Non-pigmented ciliary epithelial cell (primary cell): ENCODE data around the gene NR3C2.

Source experiments
- DNase-seq: peaks from one replicate; pipeline ENCODE4 v3.0.0-alpha.2; 2010; ENCODE audit warnings: low read depth

The NR3C2 gene

DNA sequence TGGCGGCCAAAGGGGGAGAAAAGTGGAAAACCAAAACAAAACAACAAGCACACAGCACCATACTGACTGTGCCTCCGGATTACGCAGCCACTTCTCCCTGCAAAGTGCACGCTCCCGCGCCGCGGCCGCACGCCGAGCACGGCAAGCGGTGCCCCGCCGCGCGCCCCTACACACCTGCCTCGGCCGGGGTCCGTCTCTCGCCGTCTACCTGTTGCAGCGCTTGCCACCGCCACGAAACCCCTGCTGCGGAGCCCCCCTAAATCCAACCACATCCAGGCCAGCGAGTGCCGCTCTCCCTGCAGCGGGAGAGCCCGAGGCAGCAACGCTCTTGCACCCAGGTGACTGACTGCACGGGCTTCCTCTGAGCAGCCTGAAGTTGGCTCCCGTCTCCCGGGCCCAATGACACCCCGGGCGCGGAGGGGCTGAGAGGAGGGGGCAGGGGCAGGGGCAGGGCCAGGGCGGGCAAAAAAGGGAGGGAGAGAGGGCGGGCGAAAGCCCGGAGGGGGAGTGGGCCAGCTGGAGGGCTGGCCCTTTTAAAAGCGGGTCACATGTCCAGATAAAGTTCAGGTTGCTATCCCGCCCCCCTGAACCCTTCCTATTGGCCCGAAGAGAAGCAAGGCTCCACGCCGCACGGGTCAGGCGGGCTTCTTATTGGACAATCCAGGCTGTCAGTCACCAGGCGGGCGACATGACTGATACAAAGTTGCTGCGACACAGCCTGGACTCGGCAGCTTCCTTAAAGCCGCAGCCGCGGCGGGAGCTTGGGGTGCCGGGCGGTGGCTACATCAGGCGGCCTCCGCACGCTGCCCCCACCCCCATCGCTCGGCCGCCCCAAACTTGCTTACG, at the start of gene NR3C2:
NR3C2 (minus strand) TSS at position 429 of the 846 bp plus-strand sequence.
- peak; percentile 92 for DNase-seq

DNA sequence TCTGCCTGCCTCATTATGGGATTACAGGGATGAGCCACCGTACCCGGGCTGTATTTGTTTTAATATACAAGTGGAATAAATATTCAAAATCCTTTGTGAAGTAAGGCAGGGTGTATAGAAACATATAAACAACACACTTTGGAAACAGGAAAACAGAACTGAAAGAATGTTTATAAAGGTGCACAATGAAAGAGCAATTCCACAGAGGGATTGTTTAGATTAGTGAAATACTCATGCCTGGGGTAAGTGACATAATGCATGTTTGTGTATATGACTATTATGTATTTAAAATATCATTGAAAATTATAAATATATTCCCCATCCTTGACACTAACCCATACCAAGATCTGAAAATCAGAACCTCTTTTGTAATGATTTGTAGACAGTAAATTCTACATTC, 45.0 kb upstream of the NR3C2 start:
- DNase-seq, result no peak

DNA sequence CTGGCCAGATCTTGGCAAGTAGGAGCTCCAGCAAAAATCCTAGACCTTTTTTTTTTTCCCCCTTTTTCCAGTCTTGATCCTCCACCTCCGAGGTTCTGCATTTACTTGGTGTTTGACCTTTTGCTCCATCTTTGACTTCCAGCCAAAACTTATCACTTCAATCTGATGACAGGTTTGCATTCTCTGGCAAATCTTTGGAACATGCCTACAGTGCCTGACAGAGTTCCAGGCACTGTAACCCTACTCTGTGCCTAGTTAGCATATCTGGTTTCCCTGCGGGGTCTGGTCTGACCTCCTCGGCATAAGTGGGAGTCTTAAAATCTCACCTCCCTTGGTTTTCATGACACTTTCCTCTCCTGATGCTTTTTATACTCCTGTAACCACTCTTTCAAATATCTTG, 39.4 kb upstream of the NR3C2 start:
- no peak for DNase-seq

DNA sequence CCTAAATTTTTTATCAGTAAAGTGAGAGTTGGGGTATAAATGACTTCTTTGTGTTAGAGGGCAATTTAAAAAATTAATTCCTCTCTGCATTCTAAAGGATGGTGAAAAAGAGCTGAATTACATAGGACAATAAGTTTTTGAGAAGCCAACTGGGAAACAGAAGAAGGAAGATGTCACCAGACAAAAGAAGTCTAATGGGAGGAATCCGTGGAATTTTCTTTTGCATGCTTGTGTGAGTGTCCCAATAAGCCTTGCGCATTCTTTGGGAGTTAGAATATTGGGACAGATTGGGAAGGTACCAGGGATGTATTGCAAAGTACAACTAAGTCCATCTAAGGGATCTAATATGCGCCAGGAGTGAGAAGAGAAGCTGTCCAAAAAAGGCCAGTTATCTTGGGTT, 35.1 kb upstream of the NR3C2 start:
- DNase-seq, result no peak

DNA sequence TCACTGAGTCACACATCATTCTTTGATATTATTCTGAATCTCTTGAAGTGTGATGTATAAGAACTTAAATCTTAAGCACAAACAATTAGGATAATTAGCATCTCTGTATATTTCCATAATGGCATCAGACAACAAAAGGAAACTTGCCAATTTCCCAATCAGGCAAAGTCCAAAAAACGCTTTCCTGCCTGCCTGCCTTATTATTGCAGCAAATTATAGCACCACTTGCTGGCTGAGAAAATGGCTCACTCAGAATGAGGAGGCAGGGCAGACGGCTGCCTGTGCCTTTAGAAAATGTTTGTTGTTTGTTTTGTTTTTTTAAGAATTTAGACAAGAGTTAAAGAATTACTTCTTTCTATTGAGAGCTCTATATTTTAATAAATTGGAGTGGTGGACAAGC, 27.7 kb upstream of the NR3C2 start:
- DNase-seq, result no peak

DNA sequence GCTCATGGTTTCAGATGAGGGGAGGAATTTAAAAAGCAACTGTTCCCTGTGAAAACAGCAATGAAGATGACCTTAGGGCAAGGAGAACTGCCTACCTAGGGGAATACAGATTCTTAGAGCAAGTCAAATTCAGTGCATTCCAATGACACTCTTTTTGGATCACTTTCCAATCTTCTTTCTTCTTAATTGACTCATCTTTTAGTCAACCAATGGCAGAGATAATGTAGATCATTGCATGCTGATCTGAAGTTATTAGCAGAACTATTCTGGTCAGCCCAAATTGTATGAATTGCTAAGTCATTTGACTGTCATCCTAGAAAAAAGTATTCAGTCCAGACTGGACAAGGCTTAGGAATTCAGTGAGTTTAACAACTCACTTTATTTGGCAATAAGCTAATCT, 12.6 kb upstream of the NR3C2 start:
- DNase-seq, result no peak

DNA sequence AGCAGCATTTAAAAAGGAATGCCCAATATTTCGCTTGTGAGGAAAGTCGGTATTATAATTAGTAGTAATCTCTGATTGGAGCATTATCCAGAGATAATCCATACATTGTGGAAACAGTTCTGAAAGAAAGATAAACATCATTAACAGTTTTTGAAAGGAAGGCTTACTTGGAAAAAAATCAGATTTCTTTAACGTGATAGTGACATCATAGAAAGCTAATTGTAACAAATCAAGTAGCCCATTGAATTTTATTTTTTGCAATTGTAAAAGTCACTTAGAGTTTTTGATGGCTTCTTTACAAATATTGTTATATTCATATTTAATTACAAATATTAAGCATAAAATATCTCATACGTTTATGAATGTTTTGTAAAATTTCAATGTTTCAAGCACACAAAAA, 11.6 kb upstream of the NR3C2 start:
- no peak for DNase-seq

DNA sequence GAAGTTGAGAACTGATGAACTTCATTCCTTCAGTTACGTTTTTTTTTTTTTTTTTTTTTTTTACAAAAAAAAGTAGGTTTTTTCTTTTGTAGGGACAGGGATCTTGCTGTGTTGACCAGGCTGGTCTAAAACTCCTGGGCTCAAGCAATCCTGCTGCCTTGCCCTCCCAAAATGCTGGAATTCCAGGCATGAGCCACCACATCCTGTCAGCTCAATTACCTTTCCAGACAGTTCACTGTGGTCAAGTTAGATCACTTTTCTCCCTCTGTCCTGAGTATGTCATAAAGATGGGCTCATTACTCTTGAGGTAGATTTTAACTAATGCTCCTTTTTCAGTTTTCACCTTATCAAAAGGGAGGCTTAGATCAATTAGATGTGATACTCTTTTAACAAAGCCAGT, 10.8 kb upstream of the NR3C2 start:
- no peak for DNase-seq

DNA sequence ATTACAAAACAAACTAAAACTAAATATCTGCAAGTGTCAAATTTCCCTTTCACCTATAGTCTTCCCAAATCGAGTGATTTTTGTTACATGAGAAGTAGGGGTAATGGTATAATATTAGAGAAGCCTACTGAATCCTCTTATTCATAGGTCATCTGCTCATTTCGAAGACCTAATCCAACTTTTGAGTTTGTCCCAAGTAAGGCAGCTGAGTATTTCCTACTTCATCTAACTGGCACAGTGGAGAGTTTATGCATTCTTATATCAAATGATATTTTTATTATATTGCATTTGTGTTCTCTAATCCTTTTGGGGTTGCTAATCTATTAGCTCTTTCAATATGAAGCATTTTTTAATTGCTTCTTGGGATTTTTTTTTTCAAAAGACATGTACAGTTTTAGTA, 7.7 kb upstream of the NR3C2 start:
- no peak for DNase-seq

DNA sequence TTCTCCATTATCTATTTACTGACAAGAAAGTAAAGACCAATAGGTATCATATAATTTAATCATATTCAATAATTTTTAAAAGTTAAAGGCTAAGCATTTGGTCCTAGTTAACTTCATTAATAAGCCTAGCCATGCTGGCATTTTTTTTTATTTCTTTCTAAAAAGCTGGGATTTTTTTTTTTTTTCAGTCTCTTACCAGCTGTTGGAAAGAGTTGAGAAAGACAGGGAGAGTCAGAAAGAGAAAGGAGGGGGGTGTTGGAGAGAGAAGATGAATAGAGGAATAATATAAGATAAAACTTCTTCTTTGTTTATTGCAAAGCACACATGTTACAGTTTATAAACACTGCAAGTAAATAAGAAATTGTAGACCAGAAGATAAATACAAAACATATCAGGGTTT, 5.9 kb upstream of the NR3C2 start:
- DNase-seq, result no peak

DNA sequence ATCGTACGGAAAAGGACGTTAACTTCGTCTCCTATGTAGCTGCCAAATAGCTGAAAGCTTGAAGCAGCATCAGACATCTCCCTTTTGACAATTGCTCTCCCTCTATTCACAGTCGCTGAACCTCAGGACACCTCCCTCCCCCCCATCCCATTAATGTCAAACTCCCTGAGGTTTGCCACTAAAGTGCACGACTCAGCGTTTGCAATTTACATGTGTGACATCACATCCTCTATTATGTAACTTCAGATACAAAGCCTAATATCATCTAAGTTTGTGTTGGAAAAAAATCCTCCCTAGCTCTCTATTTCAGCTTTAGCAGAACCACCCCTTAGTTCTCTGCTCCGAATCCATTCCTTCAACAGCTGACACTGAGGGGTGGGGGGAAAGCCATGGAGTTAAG, 5.5 kb upstream of the NR3C2 start:
- DNase-seq, result no peak

DNA sequence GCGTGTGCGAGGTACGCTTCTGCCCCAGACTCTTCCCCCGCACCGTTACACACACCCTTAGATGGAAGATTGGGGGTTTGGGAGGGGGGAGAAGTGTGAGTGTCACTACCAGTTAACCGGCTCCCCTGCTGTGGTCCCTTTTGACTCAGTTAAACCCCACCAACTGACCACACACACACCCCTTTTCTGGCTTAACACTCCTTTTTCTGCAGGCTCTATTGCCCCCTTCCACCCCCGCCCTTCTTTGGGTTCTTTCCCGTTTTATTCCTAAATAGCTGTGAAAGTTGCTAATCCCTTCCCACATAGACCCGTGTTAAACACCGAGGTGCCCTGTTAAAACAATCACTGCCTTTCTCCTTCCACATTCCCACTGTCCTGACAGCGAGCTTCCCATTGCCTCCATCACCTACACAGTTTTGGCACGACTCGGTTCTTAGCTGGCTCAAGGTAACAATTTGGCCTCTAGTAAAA, 3.7 kb upstream of the NR3C2 start:
- DNase-seq, result no peak

DNA sequence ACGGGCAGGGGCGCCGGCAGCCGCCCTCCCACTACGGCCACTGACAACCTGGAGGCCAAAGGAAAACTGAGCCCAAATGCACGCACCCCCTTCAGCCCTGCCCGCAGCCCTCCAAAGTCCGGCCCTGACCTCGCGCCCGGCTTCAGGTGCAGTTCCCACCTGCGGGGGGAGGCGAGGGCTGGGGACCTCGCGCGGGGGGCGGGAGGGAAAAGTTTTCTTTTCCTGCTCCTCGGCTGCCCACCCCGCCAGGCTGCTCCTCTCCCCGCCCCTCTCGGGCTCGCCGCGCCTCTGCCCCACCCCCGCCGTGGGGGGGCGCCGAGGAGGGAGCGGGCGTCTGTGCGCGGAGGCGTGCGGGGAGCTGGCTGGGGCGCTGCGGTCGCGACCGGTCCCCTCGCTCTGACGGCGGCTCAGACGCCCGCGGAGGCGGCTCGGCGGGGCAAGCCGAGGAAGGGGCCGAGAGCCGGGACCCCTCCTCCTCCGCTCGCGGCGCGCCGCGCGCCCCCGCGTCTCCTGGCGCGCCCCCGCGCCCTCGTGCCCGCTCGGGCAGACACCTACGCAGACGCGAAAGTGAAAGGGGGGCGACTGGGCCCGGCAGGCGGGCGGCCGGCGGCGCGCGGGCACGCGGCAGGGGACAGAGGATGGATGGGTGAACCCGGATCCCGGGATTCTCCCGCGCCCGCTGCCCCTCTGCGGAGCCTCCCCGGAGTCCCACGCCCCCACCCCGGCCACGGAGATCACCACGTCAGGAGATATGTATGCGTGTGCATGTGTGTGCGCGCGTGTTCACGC, 3.1 kb upstream of the NR3C2 start:
- DNase-seq, result no peak

DNA sequence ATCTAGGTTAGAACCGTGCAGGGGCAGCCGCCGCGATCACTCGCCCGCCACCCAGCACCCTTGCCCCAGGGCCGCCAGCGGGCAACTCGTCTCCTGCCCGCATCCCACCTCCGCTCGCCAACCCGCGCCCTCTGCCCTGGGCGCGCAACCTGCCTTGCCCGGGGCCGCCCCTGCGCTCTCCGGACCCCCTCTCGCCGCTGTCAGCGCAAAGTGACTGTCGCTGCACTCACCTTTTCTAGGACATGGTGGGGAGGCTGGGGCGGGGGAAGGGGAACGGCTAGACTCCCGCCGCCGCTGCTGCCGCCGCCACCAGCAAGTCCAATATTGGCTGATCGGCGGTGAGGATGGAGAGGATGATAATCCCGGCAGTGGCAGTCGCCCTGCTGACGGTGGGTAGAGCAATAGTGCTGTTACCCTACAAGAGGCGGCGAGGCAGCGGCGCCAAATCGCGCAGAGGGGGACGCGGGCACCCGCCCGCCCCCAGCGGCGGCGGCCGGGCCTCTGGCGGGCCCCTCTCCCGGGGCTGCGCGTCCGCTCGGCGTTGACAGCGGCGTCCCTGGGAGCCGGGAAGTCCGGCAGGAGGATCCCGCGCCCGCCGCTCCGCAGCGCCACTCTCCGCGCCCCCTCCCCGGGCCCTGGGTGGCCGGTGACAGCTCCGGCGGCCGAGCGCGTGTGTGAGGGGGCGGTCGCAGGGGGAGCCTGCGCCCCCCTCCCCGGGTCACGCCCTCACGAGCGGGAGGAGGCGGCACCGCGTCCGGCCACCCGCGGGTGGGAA, 2.3 kb upstream of the NR3C2 start:
- DNase-seq, result no peak

DNA sequence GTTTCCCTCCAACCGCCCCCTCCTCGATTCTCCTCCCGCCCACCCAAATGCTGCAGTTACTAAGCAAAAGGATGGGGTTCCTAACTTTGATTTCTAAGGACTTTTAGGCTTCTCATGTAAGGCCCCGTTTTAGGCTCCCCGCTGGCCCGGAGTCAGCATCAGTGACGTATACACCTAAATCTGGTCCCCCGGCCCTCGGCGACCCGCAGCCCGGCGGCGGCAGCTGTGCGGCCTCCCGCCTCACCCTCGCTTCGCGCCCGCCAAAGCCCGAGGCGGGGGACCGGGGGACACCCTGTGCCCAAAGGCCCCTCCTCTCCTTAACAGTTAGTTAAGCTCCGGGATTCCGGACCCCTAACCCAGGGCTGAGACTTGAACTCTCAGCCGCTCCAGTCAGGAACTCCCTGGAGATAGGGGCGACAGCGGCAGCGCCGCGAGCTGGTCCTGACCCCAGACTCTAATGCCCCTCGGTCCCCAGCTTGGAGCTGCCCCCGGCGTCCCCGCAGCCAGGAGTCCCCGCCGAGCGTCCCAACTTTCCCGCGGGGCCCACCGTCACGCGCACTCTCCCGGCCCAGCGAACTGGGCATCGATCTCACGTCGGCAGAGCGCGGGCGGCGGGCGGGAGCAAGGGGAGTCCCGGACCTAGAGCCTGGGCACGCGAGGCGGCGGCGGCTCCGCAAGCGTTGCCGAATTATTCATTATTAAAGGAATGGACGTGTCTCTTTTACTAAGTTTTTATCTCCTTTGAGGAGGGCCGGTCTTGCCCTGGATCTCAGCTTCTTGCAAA, 1.5 kb upstream of the NR3C2 start:
- DNase-seq, result no peak

DNA sequence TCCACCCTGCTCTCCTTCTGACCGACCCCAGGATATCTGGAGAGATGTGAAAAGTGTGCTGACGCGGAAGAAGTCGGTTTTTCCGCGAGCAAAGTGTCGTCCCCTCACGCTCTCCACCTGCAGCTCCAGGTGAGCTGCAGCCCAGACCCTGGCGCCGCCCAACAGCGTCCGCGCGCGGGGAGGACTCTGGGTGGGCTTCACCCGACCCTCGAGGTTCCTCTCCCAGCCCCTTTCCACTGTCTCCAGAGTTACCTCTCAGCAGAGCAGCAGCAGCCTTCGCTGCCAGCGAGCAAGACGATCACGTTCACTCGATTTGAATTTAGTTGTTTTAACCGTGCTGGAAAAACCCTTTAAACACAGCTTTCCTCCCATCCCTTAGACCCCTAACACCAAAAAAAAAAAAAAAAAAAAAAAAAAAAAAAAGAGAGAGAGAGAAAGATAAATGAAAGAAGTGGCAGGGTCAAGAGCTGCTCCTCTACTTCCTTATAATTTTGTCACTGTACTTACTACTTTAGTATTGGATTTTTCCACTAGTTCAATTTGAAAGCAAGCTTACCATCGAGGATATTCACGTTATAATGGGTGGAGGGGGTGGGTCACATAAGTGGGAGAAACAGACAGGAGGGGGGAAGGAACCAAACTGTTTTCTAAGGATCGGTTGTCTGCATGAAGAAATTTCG, 758 bp upstream of the NR3C2 start:
- DNase-seq, result no peak

DNA sequence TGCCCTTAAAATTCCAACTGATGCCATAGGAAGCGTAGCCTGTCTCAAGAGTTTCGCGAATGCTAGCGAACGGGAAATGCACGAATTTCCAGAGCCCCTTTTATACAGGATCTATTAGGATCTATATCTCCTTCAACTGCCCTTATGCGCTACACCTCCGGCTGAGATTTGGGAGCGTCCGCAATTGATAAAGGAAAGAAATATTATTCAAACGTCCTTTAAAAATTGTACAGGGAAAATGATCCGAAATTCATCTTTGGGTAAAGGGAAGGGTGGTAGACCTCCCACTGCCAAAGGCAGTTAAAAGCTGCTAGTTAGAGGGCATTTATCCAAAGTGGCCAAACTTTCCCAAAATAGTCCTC, 609 bp downstream of the NR3C2 start:
- no peak for DNase-seq

DNA sequence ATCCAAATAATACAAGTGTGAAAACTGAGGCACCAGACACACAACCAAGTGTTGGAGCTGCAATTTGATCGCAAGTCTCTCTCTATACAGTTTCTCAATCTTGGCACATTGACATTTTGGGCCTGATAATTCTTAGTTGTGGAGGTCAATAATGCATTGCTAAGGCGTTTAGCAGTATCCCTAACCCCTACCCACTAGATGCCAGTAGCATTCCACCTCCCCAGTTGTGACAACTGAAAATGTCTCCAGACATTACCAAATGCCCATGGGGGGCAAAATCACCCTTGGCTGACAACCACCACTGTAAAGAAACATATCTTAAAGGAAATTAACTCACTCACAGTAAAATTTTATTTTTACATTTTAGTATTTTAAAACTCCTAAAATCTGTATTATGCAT, 4.2 kb downstream of the NR3C2 start:
- no peak for DNase-seq

DNA sequence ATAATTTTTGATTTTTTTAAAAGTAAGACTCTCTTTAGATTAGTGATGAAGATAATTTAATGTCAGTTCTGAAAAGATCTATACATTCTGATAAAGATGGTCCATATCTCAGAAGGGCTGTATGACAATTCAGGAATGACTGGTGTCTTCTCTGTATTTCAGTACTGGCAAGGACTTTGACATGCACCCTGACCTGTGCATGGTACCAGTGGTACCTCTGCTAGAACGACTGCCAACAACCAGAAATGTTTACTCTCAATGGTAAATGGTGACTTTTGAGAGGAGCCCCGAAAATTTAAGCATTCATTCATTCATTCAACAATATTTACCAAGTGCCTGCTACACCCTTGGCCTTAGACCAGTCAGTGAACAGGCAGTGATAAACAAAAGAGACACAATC, 4.8 kb downstream of the NR3C2 start:
- no peak for DNase-seq

DNA sequence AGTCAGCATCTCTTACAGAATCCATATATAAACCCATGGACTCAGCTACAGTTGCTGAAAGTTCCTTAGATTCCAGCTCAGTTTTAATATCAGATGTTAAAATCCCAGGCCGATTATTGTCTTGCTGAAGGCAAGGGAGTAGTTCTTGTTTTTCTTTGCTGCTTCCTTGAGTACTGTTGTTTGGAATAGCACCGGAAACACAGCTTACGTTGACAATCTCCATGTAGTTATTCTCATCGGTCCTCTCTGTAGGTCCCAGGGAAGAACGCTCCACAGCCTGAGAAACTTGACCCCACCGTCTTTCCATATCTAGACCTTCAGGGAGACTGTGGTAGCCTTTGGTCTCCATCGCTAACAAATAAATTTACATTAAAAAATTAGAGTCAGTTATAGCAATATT, 5.7 kb downstream of the NR3C2 start:
- no peak for DNase-seq

DNA sequence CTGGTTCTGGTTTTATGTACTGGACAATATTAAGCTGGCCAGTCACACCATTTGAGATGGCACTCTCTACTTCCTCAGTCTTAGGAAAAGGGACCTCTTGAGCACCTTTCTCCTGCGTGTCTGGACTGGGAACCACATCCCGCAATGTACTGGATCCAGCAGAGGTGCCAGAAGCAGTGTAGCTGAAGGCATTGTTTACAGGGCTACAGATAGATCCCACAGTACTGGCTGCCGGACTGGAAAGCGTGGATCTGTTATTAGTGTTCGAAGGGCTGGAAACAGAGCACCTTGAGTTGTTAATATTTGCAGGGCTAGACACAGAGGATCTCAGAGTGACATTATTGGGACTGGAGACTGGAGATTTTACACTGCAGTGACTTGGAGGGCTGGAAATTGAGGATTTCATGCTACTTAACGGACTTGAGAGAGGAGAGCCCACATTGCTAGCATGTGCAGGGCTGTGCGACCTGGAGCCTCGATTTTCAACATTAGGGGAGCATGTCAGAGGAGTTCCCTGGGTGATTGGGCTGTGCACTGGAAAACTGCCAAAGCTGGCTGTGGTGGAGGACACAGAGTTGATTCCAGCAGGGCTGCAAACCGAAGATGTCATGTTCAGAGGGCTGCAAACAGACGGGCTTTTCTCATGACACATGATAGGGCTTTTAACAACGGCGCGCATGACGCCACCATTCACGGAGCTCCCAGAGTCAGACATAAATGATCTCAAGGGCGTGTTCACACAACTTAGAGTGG, 6.4 kb downstream of the NR3C2 start:
- no peak for DNase-seq
